ENCODE results near the gene CHRNA4.
A peak's percentile ranks its signal among the peaks of the same experiment; 100 is the strongest.

CHRNA4 gene

DNA sequence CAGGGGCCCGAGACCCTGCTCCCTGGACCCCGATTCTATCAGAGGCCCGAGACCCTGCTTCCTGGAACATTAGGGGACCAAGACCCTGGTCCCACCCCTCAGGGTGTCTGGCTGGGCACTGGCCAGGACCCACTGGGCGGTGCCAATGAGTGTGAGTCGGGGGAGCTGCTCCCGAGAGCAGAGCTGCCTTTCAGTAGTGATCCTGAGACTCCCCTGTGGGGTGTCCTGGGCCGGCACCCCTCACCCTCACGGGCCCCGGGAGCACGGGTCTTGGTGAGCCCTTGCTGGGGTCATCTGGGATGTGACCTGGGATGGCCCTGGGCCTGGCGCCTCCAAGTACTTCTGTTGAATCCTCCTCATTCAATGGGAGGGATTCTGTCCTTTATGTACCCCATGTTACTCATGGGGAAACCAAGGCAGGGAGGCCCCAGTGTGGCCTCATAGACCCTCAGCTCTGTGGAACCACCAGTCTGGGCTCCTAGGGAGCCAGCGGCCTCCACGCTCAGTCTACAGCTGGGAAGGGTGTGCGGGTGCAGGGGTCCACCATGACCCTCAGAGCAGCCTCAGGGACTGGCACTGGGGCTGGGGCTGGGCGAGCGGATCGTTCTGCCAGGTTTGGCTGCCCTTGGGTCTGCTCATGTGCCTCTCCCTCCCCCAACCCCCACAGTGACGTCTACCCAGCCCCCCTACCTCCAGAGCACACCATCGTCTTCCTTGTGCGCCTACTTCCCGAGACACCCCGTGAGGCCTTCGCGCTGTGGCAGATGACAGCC is 42.6 kb downstream of the CHRNA4 start:
- DNase-seq, result no peak

DNA sequence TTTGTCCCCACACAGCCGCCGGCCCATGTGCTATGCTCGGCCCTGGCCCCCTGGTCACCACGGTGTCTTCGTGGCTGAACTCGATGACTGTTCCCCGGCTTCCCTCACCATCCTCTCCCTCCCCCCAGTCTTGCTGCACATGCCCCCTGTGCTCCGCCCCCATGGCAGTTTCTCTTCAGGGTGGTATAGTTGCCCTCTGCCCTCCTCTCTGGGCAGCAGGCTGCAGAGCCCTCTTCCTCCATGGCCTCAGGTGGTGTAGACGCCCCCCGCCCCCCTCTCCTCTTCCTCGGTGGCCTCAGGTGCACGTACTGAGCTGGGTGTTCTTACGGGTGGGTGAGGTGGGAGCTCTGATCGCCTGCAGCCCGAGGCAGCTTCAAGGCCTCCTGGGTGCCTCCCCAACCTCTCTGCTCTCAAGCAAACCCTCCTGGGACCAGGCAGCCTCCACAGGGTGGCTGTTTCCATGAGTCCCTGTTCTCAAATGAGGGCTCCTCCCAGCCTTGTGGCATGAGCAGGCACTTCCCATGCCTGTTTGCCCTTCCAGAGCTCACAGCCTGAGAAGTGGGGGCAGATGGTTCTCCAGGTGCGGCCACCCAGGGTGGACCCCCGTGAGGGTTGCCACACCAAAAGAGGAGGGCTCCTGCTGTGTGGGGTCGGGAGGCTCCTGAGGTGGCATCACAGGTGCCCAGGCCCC is 43.4 kb downstream of the CHRNA4 start:
- no peak for DNase-seq

DNA sequence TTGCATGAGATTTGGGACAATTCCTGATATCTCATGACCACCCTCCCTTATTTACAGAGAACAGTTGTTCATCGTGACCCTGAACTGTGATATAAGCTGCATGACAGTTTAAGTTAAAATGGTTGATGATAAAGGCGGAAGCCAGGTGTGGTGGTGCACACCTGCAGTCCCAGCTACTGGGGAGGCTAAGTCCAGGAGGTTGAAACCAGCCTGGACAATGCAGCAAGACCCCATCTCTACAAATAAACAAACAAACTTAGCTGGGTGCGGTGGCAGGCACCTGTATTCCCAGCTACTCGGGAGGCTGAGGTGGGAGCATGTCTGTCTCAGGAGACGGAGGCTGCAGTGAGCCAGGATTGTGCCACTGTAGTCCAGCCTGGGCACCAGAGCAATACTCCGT is 44.1 kb downstream of the CHRNA4 start:
- no peak for DNase-seq

DNA sequence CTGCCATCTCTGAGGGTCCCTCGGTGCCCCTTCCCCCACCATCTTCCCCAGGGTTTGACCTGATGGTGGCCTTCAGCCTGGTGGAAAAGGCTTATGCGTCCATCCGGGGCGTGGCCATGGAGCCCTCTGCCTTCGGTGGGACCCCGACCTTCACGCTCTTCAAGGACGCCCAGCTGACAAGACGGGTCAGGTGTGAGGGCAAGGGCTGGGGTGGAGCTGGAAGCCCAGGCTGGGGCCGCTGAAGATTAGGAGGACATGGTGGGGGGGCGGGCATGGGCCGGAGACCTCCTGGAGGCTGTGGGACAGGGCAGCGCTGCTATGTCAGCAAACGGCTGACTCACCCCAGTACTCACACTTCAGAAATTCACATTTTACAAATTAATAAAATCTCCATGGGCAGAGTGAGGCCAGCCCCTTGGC is 44.6 kb downstream of the CHRNA4 start:
- no peak for DNase-seq

DNA sequence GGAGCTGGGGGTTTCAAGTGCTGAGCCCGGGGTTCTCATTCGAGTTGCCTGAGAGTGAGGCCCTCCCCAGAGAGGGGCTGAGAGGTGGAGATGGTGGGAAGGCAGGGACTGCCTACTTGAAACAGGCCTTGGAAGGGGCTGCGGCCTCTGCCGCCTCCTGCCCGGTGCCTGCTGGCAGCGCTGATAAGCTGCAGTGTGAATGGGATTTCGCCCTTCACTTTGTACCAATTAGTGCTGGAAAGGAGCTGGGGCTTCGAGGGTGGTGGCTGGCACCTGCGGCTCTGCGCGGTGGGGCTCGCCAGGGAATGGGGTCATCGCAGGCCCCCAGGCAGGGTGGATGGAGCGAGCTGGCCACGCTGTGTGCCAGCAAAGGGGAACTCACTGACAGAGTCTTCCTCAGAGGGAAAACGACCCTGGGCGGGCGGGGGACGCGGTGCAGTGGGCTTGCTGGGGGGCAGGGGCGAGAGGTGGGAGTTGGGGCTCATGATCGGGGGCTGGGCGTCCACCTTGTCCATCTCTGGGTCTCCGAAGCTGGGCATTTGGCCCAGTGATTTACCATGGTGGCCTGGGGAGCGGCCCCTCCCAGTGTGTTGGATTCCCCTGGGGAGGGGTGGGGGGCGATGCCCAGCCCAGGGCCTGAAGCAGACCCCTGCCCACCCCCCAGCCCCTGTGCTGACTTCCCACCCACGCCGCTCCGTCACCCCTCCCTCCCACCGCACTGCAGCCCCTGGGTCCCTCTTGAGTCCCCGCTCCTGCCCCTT is 45.2 kb downstream of the CHRNA4 start:
- DNase-seq, result no peak

DNA sequence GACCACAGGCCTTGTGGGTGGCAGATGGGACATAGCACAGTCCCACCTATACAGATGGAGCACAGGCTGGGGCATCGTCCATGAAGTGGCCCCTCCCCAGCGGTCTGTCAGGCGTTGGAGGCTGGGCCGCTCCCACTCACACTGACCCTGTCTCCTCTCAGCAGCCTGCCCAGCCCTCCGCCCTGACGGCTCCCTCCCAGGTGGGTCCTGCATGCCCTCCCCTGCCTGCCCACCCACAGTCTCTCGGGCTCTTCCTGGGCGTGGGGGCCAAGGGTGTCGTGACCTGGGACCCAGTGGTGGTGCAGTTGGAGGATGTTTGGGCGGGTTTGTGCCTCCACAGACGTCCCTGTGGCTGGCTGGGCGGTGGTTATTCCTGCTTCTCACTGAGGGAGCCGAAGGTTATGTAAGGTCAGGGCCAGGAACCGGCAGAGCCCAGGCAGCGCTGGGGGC is 45.9 kb downstream of the CHRNA4 start:
- DNase-seq, result no peak

GRCh38 chr20:63314566-63315239 is 46.4 kb downstream of the CHRNA4 start:
- DNase-seq, result no peak

GRCh38 chr20:63314015-63314471 is 47.1 kb downstream of the CHRNA4 start:
- no peak for DNase-seq

DNA sequence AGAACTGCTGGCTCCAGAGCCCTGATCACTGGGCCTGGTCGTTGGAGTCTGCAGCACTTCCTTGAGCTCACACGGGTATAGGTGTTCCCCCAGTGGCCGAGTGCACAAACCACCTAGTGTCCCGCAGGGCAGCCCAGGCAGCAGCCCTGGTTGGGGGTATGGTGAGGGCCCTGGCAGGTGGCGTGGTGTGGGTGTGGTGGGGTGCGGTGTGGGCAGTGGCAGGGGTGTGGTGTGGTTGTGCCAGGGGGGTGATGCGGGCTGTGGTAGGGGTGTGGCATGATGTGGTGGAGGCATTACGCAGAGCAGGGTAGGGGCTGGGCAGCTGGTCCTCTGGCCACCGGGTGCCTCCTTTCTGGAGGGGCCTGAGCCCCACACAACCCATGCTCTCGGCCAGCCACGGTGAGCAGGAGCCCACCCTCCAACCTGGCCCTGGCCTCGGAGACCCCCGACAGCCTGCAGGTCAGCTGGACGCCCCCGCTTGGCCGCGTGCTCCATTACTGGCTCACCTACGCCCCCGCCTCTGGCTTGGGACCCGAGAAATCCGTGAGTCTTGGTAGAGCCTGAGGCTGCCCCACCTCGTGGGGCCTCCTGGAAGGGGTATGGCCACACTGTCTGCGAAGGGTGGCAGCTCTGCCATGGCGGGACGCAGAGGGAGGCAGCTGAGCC is 47.7 kb downstream of the CHRNA4 start:
- no peak for DNase-seq

DNA sequence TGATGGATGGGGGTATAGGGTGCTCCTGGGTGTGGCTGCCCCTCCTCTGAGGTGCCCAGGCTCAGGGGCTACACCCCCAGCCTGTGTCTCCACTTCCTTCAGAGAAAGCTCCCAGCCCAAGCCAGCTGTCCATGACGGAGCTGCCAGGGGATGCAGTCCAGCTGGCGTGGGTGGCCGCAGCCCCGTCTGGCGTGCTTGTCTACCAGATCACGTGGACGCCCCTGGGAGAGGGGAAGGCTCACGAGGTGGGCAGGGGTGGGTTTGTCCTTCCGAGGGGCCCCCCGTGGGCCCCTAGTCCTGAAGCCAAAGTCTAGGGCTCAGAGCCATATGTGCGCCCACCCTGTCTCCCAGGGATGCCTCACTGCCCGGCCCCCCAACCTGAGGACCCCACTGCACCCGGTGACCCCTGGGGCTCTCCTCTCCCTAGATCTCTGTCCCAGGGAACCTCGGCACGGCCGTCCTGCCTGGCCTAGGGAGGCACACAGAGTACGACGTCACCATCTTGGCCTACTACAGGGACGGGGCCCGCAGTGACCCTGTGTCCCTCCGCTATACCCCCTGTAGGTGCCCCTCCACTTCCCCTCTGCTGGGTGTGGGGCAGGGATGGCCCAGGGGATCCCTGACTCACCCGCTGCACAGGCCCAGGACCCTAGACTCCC is 48.3 kb downstream of the CHRNA4 start:
- no peak for DNase-seq

GRCh38 chr20:63312273-63312672 is 48.9 kb downstream of the CHRNA4 start:
- DNase-seq, result no peak

DNA sequence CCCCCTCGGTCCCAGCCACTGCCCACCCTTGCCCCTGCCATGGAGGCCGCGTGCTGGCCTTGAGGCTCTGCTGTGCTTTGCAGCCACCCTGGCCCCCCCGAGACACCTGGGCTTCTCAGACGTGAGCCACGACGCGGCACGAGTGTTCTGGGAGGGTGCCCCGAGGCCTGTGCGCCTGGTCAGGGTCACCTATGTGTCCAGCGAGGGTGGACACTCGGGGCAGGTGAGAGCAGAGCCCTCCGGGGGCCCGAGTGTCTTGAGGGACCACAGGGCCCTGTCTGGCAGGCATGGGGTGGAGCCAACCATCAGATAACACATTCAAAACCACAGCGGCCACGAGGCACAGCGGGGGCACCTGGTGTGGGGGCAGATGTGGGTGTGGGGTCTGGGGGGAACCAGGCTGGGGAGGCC is 49.3 kb downstream of the CHRNA4 start:
- DNase-seq, result no peak

- DNase-seq, result no peak
These were observed 49.8 kb downstream of the CHRNA4 start for GRCh38 chr20:63311186-63311832.

GRCh38 chr20:63310265-63310991 is 50.7 kb downstream of the CHRNA4 start:
- no peak for DNase-seq

- peak in 1 of 2 donors; percentile 15 for DNase-seq
These were observed 51.7 kb downstream of the CHRNA4 start for GRCh38 chr20:63309261-63310071.

DNA sequence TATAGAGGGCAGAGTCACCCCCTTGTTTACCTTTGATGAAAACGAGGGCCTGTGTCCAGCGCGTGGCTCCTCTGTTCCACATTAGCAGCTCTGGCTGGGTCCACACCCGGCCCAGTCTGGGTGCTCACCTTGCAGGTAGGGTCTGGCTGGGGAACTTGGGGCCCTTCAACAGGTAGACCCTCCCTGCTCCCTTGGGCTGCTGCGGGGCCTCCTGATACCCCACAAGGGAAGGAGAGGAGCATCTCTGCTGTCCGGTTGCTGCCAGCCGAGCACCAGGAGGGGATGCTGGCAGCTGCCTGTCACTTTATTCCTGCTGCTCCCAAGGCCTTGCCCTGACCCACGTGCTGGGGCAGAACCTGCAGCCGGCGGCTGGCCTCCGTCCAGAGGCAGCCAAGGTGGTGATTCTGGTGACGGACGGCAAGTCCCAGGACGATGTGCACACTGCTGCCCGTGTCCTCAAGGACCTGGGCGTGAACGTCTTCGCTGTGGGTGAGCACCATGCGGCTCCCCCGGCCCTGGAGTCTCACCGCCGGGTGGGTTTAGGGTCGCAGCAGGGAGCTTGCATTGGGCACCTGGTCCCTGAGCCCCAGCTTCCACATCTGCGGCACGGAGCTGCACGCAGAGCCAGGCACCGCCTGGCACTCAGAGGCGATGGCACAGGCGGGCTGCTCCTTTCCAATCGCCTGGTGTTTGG is 52.8 kb downstream of the CHRNA4 start:
- no peak for DNase-seq

GRCh38 chr20:63307538-63308217 is 53.5 kb downstream of the CHRNA4 start:
- DNase-seq, result no peak

All from activated CD4-positive, alpha-beta T cell treated with anti-CD3 and anti-CD28 coated beads for 4 hours (primary cell).